ENCODE results near the gene USP5.
A peak's percentile ranks its signal among the peaks of the same experiment; 100 is the strongest.

The USP5 gene

DNA sequence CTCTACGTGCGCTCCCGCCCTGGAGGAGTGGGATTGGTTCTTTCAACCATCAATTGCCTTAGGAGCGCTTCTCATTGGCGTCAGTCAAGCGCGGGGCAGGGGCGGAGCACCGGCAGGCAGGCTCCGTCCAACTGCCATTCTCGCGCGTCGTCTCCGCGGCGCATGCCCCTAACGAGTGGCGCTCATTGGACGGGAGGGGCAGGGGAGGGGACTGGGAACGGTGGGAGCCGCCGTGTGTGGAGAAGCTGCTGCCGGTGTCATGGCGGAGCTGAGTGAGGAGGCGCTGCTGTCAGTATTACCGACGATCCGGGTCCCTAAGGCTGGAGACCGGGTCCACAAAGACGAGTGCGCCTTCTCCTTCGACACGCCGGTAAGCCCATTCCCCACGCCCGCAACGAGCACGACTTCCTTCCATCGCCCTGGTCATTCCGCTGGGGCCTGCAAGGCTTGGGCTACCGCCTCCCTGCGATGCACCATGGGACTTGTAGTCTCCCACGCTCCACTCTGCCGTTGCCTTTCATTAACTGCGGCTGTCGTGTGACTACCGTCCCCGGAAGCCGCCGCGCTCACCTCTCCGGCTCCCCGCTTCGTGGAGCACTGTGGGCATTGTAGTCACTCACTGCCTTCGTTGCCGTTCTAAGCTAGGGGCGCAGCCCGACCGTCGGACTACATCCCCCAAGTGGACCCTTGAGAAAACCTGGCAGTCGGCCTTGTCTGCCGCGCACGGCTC, at the start of gene USP5:
TSS of gene USP5 (plus strand) at position 230 of the 730 bp plus-strand sequence. CDS start at position 260, 30 bp downstream.
- peak; percentile 94 for DNase-seq

DNA sequence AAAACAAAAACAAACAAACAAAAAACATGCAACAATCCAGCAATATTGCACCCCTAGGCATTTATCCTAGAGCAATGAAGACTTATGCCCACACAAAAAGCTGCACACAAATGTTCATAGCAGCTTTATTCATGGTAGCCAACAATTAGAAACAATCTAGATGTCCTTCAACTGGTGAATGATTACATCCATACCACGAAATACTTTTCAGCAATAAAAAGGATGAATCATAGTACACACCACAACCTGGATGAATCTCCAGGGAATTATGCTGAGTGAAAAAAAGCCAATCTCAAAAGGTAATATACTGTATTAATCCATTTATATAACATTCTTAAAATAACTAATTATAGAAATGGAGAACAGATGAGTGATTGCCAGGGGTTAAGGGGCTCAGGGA, 44.8 kb upstream of the USP5 start:
- DNase-seq: no peak

DNA sequence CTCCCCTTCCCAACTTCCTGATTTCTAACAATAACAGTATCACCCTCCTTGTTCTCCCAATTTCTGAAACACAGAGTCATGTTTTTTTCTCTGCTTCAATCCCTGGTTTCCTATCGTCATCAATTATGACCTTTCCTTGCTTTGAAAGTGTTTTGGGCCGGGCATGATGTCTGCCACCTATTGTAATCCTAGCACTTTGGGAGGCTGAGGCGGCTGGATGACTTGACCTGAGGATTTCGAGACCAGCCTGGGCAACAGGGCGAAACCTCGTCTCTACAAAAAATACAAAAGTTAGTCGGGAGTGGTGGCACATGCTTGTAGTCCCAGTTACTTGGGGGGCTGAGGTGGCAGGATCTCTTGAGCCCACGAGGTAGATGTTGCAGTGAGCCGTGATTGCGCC, 42.9 kb upstream of the USP5 start:
- no peak for DNase-seq

GRCh38 chr12:6810758-6811157, 41.2 kb upstream of the USP5 start:
- DNase-seq: no peak

- no peak for DNase-seq
These were observed 38.6 kb upstream of the USP5 start for GRCh38 chr12:6813363-6813762.

GRCh38 chr12:6816598-6816997, 35.4 kb upstream of the USP5 start:
- no peak for DNase-seq

- DNase-seq: no peak
These were observed 34.9 kb upstream of the USP5 start for GRCh38 chr12:6817098-6817497.

GRCh38 chr12:6817662-6818157, 34.2 kb upstream of the USP5 start:
- no peak for DNase-seq

DNA sequence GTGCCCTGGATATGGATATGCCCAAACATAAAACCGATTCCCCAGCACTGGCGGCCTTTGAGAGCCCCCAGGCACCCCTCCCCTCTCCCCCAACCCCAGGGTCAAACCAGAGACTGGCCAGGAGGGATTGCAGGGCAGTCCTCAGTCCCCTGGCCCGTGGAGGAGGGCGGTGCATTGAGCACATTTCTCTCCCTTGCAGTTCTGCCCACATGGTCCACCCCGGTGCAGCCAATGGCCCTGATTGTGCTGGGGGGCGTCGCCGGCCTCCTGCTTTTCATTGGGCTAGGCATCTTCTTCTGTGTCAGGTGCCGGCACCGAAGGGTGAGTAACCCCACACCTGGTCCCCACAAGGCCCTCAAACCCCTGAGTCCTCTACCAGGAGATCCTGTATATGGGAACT, 33.7 kb upstream of the USP5 start:
- DNase-seq: no peak

- DNase-seq: no peak
These were observed 33.3 kb upstream of the USP5 start for GRCh38 chr12:6818645-6819044.

GRCh38 chr12:6819106-6820030, 32.6 kb upstream of the USP5 start:
- no peak for DNase-seq

GRCh38 chr12:6820166-6820565, 31.8 kb upstream of the USP5 start:
- DNase-seq: no peak

- DNase-seq: no peak
These were observed 30.1 kb upstream of the USP5 start, which contains the start of gene GPR162 for GRCh38 chr12:6821591-6822425. Gene GPR162 (plus strand): TSS chr12:6821821. CDS start chr12:6823899, 2,078 bp downstream.

- no peak for DNase-seq
These were observed 29.4 kb upstream of the USP5 start for GRCh38 chr12:6822426-6823135.

DNA sequence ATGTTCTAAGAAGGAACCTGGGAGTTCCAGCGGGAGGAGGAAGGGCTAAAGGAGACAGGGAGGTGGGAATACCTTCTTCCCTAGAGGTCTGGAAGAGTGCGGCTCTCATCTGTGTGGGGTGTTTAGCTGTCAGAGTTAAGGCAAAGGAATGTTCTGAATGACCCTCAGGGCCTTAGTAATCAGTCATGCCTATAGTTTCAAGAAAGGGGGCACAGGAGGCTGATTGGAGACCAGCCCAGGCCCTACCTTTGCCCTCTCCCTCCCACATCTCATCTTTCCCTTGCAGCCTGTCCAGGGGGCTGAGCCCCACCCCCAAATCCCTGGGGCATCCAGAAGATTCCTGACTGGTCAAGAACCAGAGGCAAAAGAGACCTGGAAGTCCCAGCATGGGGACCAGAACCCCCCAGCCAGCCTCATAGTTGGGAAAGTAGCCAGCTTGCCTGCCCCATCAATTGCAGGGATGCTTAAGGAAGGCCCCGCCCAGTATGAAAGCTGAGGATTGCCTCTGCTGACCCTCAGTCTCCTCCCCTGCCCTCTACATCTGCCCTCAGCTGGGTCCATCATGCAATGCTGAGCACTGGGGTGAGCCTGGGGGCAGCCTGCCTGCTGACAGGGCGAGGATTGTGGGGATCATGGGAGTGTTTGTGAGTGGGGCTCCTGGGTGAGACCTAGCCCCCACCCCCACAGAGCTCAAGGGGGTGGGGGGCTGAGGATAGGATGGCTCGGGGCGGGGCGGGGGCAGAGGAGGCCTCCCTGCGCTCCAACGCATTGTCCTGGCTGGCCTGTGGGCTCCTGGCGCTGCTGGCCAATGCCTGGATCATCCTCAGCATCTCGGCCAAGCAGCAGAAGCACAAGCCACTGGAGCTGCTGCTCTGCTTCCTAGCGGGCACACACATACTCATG, 28.5 kb upstream of the USP5 start:
- DNase-seq: no peak

DNA sequence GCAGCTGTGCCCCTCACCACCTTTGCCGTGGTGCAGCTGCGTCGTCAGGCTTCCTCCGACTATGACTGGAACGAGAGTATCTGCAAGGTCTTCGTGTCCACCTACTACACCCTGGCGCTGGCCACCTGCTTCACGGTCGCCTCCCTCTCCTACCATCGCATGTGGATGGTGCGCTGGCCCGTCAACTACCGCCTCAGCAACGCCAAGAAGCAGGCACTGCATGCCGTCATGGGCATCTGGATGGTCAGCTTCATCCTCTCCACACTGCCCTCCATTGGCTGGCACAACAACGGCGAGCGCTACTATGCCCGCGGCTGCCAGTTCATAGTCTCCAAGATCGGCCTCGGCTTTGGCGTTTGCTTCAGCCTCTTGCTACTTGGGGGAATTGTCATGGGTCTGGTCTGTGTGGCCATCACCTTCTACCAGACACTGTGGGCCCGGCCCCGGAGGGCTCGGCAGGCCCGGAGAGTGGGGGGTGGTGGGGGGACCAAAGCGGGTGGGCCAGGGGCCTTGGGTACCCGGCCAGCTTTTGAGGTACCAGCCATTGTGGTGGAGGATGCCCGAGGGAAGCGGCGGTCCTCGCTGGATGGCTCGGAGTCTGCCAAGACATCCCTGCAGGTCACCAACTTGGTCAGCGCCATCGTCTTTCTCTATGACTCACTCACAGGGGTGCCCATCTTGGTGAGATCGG, 27.7 kb upstream of the USP5 start:
- no peak for DNase-seq

GRCh38 chr12:6824901-6825381, 27.0 kb upstream of the USP5 start:
- no peak for DNase-seq

DNA sequence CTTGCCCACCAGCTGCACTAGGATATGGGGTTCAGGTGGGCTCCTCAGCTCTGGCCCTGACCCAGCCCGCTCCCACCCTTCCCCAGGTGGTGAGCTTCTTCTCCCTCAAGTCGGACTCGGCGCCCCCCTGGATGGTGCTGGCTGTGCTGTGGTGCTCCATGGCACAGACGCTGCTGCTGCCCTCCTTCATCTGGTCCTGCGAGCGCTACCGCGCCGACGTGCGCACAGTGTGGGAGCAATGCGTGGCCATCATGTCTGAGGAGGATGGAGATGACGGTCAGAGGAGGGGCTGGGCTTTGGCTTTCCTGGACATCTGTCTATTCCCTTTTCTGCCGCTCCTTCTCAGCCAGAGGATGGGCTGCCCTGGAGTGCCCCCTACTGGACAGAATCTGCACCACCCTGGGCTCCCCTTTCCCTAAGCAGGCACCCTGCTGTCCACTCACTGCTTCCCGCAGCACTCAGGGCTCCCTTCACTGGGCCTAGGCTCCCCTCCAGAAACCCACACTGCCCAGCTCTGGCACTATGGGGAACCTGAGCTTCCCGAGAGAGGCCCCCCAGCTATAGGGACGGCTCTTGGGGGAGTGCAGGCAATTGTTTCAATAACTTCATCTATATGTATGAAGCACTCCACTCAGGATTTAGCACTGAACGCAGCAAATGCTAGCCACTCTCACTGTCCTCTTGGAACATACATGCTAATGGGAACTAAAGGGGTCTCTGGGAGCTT, 26.4 kb upstream of the USP5 start:
- DNase-seq: peak; percentile 77

DNA sequence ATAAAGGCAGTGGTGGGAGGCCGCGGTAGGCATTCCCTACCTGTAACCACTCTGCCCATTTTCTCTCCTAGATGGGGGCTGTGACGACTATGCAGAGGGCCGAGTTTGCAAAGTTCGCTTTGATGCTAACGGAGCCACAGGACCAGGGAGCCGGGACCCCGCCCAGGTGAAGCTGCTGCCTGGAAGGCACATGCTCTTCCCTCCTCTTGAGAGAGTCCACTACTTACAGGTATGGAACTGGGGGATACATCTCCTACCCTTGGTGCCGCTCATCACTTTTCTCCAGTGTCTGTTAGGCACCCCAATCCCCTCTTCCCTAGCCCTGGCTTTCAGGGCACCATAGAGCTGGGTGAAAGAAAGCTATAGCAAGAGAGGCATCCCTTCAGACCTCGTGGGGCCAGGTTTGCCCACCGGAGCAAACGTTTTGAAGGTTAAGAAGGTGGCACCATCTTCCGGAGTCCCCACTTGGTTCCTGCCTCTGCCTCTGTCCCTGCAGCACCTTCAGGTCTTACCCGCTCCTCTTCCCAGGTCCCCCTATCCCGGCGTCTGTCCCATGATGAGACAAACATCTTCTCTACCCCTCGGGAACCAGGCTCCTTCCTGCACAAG, 25.7 kb upstream of the USP5 start:
- DNase-seq: no peak

Measured in activated T-cell treated with anti-CD3 and anti-CD28 coated beads for 4 hours (primary cell).